ENCODE data around the gene CALN1.

DNA sequence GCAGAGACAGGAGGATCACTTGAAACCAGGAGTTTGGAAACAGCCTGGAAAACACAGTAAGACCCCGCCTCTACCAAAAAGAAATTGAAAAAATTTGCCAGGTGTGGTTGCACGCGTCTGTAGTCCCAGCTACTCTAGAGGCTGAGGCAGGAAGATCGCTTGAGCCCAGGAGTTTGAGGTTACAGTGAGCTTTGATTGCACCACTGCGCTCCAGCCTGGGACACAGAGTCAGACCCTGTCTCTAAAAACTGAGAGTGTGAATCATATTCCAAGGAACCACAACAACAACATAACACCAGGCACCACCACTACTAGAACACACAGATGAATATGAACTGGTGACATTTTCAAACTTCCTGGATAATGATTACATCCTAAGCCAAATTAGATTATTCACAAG, 324.2 kb downstream of the CALN1 start:
- TF ChIP-seq, protein P1, sequence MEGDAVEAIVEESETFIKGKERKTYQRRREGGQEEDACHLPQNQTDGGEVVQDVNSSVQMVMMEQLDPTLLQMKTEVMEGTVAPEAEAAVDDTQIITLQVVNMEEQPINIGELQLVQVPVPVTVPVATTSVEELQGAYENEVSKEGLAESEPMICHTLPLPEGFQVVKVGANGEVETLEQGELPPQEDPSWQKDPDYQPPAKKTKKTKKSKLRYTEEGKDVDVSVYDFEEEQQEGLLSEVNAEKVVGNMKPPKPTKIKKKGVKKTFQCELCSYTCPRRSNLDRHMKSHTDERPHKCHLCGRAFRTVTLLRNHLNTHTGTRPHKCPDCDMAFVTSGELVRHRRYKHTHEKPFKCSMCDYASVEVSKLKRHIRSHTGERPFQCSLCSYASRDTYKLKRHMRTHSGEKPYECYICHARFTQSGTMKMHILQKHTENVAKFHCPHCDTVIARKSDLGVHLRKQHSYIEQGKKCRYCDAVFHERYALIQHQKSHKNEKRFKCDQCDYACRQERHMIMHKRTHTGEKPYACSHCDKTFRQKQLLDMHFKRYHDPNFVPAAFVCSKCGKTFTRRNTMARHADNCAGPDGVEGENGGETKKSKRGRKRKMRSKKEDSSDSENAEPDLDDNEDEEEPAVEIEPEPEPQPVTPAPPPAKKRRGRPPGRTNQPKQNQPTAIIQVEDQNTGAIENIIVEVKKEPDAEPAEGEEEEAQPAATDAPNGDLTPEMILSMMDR (IDR thresholded peaks at IDR 0.05): no peak
- no peak for TF ChIP-seq ZFX (IDR thresholded peaks at IDR 0.05; ENCODE audit: borderline replicate concordance)

All from 22Rv1 (cell line).